GM21619 (cell line): ENCODE results near the gene BAHD1.

Source experiments
- ATAC-seq: cut with Tn5 transposase; IDR thresholded peaks from one replicate; pipeline ENCODE4 v1.9.1; 2021; ENCODE audit not compliant: unreplicated experiment

Gene BAHD1

DNA sequence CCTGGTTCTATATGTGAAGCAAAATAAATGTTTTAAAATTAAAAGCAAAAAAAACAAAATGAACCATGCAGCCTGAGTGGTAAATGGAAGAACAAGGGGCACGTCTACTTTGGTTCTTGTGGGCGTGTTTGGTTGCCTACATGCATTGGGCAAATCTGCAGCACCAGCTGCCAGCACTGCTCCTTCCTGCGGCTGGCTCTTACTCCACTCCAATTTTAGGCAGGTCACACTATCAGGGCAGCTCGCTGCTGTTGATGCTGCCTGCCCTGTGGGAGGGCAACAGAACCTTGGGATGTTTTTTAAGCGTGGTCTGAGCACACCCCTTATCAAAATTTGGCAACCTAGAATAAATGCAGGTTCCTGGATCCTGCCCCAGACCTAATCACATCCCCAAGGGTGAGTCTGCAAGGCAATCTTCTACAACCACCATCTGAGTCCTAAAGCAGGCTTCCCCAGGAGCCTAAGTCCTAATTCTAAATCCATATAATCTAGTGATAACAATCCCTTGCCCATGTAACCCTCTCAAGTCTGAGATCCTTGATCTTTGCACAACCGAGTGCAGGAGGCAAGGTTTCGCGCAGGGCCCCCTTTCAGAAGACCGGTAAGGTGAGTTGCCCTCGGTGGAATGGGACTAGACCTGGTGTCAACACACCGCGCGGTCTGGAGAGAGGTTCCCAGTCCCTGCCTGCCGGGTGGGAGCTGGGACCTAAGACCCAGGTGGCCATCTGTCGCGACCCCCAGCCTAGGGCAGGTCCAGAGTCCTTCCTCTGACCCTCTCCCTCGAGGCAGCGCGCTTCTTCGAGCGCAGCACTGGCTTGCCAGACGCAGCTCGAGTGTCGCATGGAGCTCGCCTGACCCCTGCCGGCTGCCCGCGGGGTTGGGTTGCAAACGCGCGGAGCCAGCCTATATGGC lies 19.3 kb upstream of the BAHD1 start:
- ATAC-seq = no peak

GRCh38 chr15:40424483-40425115 lies 16.2 kb upstream of the BAHD1 start:
- no peak for ATAC-seq

DNA sequence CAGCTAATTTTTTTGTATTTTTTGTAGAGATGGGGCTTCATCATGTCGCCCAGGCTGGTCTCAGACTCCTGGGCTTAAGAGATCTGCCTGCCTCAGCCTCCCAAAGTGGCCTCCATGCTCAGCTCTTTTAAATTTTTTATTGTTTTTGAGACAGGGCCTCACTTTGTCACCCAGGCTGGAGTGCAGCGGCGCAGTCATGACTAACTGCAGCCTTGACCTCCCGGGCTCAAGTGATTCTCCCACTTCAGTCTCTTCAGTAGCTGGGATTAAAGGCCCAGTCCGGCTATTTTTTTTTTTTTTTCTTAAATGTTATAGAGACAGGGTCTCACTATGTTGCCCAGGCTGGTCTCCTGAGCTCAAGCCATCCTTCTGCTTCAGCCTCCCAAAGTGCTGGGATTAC lies 15.1 kb upstream of the BAHD1 start:
- ATAC-seq = no peak

DNA sequence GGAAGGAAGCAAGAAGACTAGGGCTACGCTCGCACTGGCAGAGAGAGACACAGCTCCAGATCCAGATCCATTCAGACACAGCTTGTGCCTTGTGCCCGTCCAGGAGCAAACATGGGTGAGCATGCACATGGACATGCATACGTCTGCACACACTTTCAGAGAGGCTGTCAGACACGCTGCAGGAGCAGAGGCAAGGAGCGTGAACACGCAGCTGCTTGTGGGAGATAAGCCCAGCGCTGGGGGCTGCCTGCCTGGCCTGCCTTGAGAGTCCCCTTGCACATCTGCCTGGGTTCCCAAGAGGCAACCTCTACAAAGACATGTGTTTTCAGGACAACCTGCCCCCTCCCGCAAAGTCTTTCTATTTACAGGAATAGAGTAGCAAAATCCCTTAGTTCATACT lies 13.6 kb upstream of the BAHD1 start:
- no peak for ATAC-seq

GRCh38 chr15:40428185-40428584 lies 12.6 kb upstream of the BAHD1 start:
- no peak for ATAC-seq

DNA sequence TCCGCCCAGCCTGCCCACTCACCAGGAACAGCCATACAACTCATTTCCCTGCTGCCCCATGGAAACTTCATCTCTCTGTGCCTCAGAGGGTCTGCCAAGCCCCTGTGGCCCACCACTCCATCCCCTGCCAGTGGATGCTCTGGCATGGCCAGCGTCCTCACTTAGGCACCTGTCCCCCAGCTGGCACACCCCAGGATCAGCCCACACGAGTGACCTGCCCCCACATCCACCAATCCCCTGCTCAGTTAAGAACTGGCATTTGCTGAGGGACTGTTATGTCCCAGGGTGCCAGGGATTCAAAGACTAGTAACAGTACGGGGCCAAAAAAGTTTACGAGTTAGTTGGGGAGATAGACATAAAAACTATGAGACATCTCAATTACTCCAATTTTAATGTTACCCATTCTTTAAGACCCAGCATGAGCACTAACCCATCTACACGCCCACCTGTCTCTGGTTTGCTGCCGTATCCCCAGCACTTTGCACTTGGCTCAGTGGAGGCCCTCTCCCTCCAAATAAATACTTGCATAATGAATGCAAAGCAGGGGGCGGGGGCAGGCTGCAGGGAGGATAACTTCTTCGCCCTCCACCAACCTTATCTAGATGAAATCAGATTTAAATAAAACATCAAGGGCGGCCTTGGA lies 11.6 kb upstream of the BAHD1 start:
- no peak for ATAC-seq

- ATAC-seq = no peak
Measured at GRCh38 chr15:40430271-40430805, 10.4 kb upstream of the BAHD1 start.

DNA sequence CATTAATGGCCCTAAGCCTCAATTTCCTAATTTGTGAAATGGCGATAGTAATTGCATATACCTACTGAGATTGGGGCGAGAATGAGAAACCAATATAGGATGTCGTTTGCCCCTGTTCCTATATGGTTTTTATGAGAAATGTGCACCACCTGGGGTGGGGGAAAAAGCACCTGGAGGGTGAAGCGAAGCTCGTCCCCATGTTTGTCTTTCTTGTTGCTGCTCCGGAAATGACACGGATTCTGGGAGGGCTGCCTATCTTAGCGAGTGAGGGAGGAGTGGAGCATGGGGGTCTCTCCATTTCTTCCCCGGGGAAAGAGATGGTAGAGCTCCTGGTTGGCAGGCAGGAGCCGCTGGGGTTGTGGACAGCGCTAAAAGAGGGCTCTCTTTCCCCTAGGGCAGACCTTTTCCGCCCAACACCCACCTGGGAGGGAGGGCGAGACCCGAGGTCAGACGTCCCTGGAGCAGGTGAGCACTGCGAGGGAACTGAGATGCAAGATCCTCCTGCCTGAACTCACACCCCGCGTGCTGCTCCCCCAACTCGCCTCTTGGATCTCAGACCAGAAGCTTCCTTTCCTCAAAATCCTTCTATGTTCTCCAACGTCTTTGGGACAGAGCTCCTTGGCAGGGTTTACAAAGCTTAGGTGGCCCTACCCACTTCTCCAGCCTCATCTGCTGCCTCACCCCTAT lies 5.6 kb upstream of the BAHD1 start:
- ATAC-seq = no peak

DNA sequence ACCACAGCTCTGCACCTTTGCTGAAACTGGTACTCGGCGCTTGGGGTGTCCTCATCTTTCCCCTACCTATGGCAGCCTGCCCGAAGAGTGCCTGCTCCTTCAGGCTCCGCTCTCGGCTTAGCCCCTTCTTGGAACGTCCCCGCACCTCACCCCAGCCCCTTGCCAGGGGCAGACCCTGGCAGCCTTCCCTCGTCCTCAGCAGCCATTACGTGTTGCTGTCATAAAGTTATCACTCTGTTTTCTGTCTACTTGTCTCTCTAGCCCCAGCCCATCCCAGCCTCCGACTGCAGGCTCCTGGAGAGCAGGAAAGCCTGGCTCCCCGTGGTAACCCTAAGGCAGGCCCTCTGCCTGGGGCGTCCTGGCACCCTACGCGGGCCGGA lies 5.1 kb upstream of the BAHD1 start:
- no peak for ATAC-seq

DNA sequence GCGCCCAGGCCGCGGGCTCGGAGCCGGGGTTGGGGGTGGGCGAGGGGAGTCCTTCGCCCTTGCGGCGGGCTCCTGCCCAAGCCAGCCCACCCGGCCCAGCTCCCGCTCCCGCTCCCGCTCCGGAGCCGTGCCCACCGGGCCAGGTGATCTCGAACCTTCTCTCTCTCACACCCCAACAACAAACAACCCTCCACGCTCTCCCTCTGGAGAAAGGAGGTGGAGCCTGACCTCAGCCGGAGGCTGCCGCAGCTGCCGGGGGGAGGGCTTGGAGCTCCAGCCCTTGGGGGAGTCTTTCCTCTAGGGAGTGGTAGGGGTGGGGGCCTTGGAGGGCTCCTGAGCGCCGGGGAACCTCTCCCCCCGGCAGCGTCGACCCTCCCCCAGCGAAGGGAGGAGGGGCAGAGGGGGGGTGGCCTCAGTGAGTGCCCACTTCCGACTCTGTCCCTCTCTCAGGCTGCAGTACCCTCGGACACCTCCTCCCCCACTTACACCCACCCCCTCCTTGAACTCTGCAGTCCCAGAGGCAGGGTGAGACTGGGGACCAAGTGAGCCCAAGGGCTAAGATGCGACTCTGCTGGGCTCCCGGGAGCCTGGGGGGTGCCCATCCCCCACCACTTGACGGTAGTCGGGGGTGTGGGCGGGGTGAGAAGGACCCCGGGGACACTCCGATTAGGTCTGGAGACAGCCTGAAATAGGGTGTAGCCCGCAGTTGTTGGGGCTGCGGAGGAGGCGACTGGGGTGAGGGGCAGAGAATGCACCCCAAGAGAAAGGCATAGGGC lies 4.4 kb upstream of the BAHD1 start:
- ATAC-seq = no peak

DNA sequence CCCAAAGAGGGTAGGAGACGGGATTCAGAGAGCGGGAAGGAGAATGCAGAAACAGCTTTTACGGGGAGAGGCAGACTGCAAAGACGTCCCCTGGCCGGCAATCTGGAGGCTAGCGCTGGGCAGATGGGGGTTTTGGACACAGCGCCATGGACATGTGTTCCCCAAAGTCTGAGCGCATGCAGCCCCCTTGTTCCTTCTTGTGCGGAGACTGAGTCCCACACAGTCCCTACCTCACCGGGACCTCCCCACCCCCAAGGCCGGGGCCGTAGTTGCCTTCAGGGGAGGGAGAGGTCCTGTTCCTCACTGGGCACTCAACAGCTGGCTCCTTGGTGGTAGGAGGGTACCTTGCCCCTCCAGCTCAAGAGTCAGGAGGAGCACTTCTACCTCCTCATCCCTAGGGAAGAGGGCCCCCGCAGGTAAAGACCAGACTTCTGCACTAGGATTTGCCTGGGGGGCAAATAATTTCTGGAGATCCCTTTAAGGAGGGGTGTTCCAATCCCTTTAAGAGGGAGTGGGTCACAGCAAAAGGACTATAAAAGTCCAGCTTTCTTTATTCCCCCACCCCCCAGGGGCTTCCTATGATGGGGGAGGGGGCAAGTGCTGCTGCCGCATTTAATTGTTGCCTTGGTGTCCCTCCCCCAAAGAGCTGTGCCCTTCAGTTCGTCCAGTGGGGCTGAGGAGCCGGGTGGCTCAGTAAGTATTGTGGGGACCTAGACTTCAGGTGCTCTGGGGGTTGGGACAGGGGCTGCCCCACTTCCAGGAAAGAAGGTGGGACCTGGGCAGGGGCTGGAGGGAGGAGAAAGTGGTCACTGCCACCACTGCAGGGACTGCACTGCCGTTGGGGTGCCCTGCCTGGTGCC lies 3.6 kb upstream of the BAHD1 start:
- no peak for ATAC-seq

- no peak for ATAC-seq
Measured at GRCh38 chr15:40437752-40438687, 2.7 kb upstream of the BAHD1 start.

GRCh38 chr15:40438712-40439111 lies 2.0 kb upstream of the BAHD1 start:
- no peak for ATAC-seq

GRCh38 chr15:40439461-40439959 lies 1.2 kb upstream of the BAHD1 start:
- no peak for ATAC-seq

GRCh38 chr15:40439960-40440742 lies 602 bp upstream of the BAHD1 start:
- no peak for ATAC-seq

- ATAC-seq = no peak
Measured at GRCh38 chr15:40441565-40442531, 1.1 kb downstream of the BAHD1 start.
